NCI-H774 (cell line): ENCODE results near the gene METTL26.
A peak's percentile ranks its signal among the peaks of the same experiment; 100 is the strongest.

Source experiments
- DNase-seq: peaks from one replicate; lab custom pipeline; 2025; lab: John Stamatoyannopoulos, UW

Gene METTL26

DNA sequence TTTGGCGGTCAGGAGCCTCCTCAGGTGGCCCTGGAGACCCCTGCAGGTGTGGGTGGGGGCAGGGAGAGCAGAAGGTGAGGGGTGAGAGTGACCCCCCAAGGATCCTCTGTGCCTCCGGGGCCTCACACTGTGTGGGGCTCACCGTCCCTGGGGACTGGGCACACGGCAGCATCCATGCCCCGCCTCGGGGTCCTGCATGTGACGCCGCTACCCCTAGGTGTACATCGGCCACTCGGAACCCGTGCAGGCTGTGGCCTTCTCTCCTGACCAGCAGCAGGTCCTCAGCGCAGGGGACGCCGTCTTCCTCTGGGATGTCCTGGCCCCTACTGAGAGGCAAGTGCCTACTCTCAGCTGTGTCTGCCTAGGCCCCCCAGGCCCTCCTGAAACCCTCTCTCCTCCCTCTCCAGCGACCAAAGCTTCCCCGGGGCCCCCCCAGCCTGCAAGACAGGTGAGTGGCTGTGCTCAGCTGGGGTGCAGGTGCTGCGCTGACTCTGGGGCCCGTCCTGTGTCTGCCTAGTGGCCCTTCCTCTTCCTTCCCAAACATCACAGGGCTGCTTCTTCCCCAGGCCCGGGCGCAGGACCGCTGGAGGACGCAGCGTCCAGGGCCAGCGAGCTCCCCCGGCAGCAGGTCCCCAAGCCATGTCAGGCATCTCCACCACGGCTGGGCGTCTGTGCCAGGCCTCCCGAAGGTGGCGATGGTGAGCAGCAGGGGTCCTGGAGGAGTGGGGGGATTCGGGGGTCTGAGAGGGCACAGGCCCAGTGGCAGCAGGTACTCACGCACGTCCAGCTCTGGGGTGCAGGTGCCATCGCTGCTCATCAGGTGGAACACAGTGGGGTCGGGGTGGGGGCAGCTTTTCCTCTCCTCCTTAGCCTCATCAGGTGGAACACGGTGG lies 22.8 kb upstream of the METTL26 start:
- DNase-seq, result no peak

GRCh38 chr16:657487-657886 lies 21.4 kb upstream of the METTL26 start:
- DNase-seq, result no peak

DNA sequence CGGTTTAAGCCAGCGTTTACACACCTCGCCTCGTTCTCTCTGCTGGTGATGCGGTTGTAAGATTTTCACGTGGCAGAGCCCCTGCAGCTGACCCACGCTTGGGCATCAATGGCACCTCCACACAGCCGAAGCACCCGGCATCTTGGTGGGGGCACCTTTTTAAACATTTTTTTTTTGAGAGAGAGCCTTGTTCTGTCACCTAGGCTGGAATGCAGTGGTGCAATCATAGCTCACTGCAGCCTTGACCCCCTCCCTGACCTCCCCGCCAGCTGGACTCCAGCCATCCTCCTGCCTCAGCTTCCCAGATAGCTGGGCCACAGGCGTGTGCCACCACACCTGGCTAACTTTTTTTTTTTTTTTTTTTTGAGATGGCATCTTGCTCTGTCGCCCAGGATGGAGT lies 17.9 kb upstream of the METTL26 start:
- DNase-seq, result no peak

GRCh38 chr16:652454-653305 lies 16.6 kb upstream of the METTL26 start:
- no peak for DNase-seq

DNA sequence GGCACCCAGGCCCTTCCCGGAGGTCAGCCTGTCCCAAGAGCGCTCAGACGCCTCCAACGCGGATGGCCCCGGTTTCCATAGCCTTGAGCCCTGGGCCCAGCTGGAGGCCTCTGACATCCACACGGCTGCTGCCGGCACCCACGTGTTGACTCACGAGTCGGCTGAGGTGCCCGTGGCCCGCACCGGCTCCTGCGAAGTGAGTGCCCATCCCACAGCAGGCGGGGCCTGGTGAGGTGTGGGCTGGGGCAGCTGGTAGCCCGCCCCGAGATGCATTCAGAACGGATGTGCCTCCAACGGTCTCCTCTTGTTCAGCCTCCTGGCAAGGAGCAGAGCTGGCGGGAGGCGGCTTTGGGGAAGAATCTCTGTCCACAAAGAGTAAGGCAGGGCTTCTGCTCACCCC lies 15.7 kb upstream of the METTL26 start:
- no peak for DNase-seq

DNA sequence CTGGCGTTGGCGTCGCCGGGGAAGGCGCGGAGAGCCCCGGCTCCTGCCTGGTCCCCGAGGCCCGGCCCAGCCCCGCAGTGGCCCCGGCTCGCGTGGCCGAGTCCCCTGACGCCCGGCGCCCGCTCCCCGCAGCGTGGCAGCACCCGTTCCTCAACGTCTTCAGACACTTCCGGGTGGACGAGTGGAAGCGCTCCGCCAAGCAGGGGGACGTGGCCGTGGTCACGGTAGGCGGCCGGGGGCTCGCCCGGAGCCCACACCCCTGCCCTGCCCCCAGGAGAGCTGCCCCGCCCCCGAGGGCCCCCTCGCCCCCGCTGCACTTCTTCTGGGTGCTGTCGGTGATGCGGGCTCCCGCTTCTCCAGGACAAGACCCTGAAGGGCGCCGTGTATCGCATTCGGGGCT lies 13.5 kb upstream of the METTL26 start:
- no peak for DNase-seq

GRCh38 chr16:648781-649589 lies 12.9 kb upstream of the METTL26 start, which contains the start of gene WDR90:
Gene WDR90, plus strand, starts transcription at chr16:649365. Its CDS starts 52 bp downstream, at chr16:649417.
- DNase-seq, result peak; percentile 84

GRCh38 chr16:648071-648780 lies 12.1 kb upstream of the METTL26 start:
- no peak for DNase-seq

- DNase-seq, result no peak
Observed at GRCh38 chr16:647173-647902, 11.2 kb upstream of the METTL26 start.

DNA sequence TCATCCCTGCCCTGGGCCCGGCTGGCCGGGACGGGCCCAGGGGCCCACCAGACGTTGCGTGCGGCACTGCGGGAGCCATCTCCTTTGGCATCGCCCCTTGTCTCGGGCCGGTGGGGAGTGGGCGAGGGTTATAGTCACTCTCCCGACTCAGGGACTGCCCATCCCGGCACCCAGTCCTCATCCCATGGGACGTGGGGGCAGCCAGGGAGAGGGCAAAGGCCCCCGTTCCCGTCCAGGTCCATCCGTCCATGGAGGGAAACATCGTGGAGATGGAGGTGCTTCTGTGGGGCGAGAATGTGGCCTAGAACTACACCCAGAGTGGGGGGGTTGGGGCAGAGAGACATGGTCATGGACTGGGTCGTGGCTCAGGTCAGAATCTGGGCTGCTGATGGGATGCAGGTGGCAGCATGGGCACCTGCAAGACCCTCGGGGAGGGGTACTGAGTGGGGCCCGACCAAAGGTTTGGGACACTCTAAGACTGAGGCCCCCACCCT lies 10.6 kb upstream of the METTL26 start:
- DNase-seq, result no peak

GRCh38 chr16:645852-646678 lies 10.0 kb upstream of the METTL26 start:
- no peak for DNase-seq

DNA sequence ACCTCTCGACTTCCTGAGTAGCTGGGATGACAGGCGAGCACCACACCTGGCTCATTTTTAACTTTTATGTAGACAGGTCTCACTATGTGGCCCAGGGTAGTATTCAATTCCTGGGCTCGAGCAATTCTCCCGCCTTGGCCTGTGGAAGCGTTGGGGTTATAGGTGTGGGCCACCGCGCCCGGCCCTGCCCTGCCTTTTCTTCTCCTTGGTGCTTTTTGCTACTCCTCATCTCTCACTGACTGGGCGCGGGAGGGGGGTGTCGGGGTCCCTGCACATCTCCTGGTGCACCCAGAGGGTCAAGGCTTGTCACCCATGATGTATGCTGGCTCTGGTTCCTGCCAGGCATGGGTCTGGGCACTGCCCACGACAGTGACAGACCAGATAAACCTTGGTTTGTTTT lies 8.5 kb upstream of the METTL26 start:
- DNase-seq, result no peak

- DNase-seq, result no peak
Observed at GRCh38 chr16:643050-643368, 6.9 kb upstream of the METTL26 start.

GRCh38 chr16:642189-643049 lies 6.3 kb upstream of the METTL26 start:
- DNase-seq, result no peak

GRCh38 chr16:641326-642188 lies 5.5 kb upstream of the METTL26 start, which contains the start of gene MCRIP2:
Gene MCRIP2, plus strand, starts transcription at chr16:641828. Its CDS starts 164 bp downstream, at chr16:641992.
- peak; percentile 58 for DNase-seq

DNA sequence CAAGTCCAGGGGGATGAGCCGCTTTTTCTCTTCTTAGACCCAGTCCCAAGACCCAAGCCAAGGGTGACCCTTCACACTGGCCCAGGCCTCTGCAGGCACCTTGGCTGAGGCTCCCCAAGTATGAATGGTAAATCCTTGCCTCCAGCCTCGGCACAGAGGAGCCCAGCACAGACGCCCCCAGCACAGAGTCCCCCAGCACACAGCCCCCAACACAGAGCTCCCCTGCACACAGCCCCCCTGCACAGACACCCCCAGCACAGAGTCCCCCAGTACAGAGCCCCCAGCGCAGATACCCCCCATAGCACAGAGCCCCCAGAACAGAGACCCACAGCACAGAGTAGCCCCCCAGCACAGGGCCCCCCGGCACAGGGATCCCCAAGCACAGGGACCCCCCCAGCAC lies 4.5 kb upstream of the METTL26 start:
- DNase-seq, result no peak

DNA sequence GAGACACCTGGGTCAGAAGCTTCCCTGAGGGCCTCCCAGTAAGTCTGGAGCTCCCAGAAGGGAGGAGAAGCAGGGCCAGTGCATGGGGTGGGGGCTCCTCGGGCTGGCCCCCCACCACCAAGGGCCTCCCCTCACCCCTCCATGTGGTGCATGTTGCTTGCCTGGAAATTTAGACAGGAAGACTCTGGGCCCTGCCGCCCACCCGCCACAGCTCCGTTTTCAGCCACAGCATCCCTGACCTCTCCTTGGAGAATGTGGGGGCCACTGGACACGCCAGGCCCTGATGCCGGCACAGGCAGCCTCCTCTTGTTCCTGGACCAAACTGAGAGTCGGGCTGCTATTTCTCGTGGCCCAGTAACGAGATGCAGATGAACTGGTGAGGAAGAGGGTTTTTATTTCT lies 2.7 kb upstream of the METTL26 start:
- DNase-seq, result no peak

DNA sequence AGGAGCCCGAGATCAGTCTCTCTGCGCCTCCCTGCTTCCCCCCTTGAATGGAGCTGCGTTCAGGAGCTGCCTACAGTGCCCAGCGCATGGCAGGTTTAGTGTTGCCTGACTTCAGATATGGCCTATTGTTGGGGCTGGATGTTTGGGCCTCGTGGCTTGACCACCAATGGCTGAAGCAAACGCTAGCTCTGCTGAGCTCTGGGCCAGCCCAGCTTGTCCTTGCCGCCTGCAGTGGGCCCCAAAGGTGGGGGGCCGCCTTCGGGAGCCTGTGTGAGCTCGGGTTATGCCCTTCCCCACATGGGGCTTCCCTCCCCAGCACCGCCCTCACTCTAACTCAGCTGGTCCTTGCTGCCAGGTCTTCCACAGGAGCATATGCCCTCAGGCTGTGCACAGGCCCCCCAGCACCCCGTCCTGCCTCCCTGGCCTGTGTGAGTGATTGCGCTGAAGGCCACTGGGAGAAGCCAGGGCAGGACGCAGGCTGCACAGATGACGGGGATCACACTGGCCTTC lies 2.0 kb upstream of the METTL26 start:
- no peak for DNase-seq
